HepG2 (cell line): Measurements from ENCODE around the gene COL4A6. TPM values are rescaled to one million over a fixed set of nuclear protein-coding genes. Genes with fewer than 3 reads are reported as not detected.

Source experiments
- DNMT3B ChIP-seq: conservative IDR thresholded peaks from 2 replicates; pipeline ENCODE4 v1.6.1; 2016; ENCODE audit warnings: missing biosample characterization, control low read depth
- NFE2L2 ChIP-seq: fragments of 150-350 bp; IDR thresholded peaks from 2 replicates; pipeline ENCODE4 v1.6.1; 2014; ENCODE audit warnings: low read length
- PLSCR1 ChIP-seq: sonication (generic); formaldehyde crosslinking; IDR thresholded peaks from 2 replicates; pipeline ENCODE4 v1.5.0; 2020; ENCODE audit warnings: missing genetic modification reagents, mild to moderate bottlenecking, borderline replicate concordance
- ZBTB39 ChIP-seq: sonication (generic); formaldehyde crosslinking; IDR thresholded peaks from 2 replicates; pipeline ENCODE4 v1.5.0; 2020; ENCODE audit warnings: missing genetic modification reagents
- ZNF550 ChIP-seq: sonication (generic); formaldehyde crosslinking; IDR thresholded peaks from 2 replicates; pipeline ENCODE4 v1.4.0; 2020; ENCODE audit warnings: mild to moderate bottlenecking, missing genetic modification reagents, borderline replicate concordance
- ZNF574 ChIP-seq: sonication (generic); formaldehyde crosslinking; IDR thresholded peaks from 2 replicates; pipeline ENCODE4 v1.4.0; 2020; ENCODE audit warnings: missing genetic modification reagents
- ZNF780A ChIP-seq: sonication (generic); formaldehyde crosslinking; IDR thresholded peaks from 2 replicates; pipeline ENCODE4 v1.8.0; 2022; ENCODE audit warnings: mild to moderate bottlenecking, missing genetic modification reagents, moderate library complexity
- polyA plus RNA-seq, 8 experiments: library from polyadenylated mRNA; depleted of rRNA in 3 of 8; stranded (reverse) in 7 of 8; unstranded in 1 of 8; fragments of >200 nt; fragmentation: Illumina TruSeq in 4 of 8; extraction: Trizol in 4 of 8; gene quantifications; 2 replicates each; pipeline versions ENCODE4 v1.2.1 to v1.2.3, GENCODE V29; 2011 to 2016; ENCODE audit warnings: low read depth in 4 of 8, missing spikeins in 1 of 8, mixed read lengths in 1 of 8; ENCODE audit not compliant: insufficient read depth in 1 of 8
- total RNA-seq, 5 experiments: library from RNA; depleted of rRNA; stranded (reverse); fragments of >200 nt; fragmentation: Illumina TruSeq; extraction: Trizol; gene quantifications; 2 replicates each; pipeline ENCODE4 v1.2.3, GENCODE V29; 2016; ENCODE audit warnings: low read depth in 1 of 5
- TF ChIP-seq, protein P1 (sequence below): sonication (generic); formaldehyde crosslinking; IDR thresholded peaks from 2 replicates; pipeline ENCODE4 v1.4.0; 2020; ENCODE audit warnings: missing genetic modification reagents

The COL4A6 gene
- total and polyA plus RNA-seq, 2 of the 13 experiments (the other 11 are each of a cell fraction or from before 2014, with no cell fraction given): 4.5 to 8.2 TPM

DNA sequence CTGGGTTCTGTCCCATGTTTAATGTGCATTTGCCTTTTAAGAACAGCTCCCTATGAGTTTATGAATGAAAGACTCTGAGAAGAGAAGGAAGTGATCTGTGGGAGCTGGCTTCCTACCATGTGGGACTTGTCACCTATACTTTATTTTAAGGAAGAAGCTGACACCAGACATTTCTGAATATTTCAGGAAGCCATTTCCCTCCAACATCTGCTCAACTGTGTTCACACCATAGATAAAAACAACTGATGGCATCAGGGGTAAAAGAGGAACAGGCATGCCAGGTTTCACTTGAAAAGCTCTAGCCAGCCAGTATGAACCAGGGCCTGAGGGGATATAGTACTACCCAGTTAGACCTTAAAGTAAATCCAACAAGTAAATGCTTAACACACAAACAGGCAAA, 116.0 kb downstream of the COL4A6 start (continued):
- TF ChIP-seq PLSCR1 (no peak), ZNF574 (CRISPR knock-in tag) (no peak), NFE2L2 (no peak), ZNF780A (CRISPR knock-in tag) (no peak), DNMT3B (CRISPR knock-in tag) (no peak), ZNF550 (CRISPR knock-in tag) (no peak), ZBTB39 (CRISPR knock-in tag) (no peak)
- TF ChIP-seq, protein P1, sequence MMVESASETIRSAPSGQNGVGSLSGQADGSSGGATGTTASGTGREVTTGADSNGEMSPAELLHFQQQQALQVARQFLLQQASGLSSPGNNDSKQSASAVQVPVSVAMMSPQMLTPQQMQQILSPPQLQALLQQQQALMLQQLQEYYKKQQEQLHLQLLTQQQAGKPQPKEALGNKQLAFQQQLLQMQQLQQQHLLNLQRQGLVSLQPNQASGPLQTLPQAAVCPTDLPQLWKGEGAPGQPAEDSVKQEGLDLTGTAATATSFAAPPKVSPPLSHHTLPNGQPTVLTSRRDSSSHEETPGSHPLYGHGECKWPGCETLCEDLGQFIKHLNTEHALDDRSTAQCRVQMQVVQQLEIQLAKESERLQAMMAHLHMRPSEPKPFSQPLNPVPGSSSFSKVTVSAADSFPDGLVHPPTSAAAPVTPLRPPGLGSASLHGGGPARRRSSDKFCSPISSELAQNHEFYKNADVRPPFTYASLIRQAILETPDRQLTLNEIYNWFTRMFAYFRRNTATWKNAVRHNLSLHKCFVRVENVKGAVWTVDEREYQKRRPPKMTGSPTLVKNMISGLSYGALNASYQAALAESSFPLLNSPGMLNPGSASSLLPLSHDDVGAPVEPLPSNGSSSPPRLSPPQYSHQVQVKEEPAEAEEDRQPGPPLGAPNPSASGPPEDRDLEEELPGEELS: no peak
